ENCODE measurements around the gene OR2F1.

The OR2F1 gene
- total RNA-seq, result 0 to 0.09 (median 0) reads per million in 4 experiments

DNA sequence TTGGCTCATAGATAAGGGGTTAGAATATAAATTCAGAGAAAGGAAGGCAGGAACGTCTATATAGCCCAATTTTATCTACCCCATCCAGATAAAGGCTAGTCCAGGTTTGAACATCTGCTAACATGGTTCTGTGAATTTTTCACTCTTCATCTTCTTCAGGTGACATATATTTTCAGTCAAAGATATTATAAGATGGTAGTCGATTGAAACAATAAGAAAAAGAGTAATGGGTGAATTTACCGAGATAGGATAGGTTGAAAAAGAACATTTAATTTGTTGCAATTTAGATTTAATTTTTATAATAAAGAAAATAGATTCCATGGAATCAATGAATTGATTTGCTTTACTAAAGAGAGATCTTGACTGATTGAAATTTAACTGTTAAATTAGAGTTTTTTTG, at the start of gene OR2F1:
Gene OR2F1, plus strand, starts transcription at position 301 of the 400 bp plus-strand sequence. CDS start 5,127 bp downstream, outside the sequence.
- DNase-seq, result no peak

GRCh38 chr7:143905509-143905908, 49.1 kb upstream of the OR2F1 start:
- DNase-seq, result no peak

DNA sequence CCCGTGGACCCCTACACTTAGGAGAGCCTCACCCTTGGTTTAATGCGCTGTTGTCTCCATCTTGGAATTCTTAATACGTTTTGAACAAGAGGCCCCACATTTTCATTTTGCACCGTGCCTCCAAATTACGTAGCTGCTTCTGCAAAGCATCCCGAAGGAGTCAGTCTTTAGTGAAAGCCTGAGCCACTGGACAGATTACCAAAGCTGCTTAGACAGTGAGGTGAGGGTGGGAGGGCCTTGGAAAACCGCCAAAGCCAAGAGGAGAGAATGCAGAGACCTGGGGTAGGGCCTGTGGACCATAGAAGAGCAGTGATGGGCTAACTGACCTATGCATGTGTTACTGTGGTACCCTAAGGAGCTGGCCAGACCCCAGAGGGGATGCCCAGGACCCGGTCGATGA, 48.5 kb upstream of the OR2F1 start:
- no peak for DNase-seq

- no peak for DNase-seq
These were observed 47.7 kb upstream of the OR2F1 start for GRCh38 chr7:143906895-143907294.

GRCh38 chr7:143908120-143908519, 46.5 kb upstream of the OR2F1 start:
- no peak for DNase-seq

DNA sequence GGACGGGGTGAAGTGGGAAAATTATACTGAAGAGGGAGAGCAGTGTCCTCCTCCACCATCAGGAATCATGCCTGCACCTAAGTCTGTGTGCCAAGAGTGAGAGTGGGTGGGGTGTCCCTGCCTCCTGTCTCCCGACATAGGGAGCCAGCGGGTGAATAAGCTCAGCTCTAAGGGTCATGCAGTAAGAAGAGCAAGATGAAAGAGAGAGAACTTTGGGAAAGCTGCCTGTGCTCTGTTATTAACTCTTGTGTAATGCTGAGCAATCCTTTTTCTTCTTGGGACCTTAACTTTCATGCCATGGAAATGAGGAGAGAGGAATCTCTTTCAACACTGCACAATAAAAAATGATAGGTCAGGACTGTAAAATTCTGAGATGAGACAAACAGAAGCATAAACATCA, 44.8 kb upstream of the OR2F1 start:
- DNase-seq, result no peak

GRCh38 chr7:143910473-143911248, 44.0 kb upstream of the OR2F1 start:
- no peak for DNase-seq

DNA sequence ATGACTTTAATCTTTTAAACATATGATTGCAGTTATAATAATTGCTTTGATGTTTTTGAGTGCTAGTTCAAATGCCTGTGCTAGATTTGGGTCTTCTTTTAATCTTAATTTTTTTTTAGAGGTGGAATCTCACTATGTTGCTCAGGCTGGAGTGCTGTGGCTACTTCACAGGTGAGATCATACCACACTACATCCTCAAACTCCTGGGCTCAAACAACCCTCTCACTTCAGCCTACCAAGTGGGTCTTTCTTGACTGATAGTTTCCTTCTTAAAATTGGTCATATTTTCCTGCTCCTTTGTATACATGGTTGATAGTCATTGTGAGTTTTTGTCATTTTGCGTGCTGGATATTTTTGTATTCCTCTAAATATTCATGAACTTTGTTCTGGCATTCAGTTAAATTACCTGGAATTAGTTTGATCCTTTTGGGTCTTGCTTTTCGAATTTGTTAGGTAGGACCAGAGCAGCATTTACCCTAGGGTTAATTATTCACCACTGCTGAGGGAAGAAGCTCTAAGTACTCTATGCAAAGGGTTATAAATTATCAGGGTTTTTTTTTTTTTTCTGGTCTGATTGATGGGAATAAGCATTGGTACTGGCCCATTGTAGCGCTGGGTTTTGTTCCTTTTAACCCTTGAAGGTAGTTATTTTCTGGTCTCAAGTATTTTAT, 40.6 kb upstream of the OR2F1 start:
- DNase-seq, result no peak

DNA sequence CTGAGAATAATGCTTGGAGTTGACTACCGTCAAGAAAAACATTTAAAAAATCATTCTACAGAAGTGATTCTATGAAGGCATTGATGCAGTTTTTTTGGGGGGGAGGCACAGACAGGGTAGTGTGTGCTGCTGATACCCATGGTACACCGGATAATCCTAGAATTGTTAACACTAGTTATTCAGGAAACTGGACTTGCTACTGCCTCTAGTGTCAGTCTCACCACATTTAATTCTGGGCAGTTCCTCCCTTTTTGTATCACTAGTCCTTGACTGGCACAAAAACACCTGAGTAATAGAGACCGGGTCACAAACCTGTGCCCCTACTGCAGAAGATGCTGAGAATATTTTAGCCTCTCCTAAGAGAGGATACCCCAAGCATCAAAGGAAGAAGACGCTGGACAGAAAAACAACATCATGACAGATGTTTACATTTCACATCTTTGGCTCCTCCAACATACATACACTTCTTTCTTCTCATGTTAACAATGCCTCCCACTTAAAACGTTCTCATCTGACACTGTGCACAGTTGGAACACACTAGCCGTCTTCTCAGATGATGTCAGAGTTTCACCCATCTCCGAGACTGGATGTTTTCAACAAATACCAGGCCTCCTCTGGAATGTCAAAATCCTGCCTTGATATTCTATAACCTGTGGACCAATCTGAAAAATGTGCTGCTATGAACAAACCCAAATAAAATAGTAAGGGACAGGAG, 39.5 kb upstream of the OR2F1 start:
- DNase-seq, result no peak

DNA sequence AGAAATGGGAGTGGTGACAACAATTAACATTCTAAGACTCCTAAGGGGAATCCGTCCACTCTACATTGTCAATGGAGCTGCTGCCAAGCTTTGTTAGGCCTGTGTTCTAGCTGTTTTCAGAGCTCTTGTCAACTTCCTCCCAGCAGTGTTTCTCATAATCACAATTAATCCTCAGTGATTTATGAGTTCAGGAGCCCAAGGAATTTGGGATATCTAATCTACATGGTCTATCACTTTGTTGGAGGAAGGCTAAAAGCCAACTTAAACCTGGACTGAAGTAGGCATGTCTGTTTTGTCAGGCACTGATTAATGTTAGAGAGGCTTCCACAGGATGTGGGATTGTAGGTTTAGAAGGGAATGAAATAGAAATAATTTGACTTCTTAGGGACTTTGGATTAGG, 29.8 kb upstream of the OR2F1 start:
- DNase-seq, result no peak

- no peak for DNase-seq
These were observed 25.3 kb upstream of the OR2F1 start for GRCh38 chr7:143929224-143929920.

DNA sequence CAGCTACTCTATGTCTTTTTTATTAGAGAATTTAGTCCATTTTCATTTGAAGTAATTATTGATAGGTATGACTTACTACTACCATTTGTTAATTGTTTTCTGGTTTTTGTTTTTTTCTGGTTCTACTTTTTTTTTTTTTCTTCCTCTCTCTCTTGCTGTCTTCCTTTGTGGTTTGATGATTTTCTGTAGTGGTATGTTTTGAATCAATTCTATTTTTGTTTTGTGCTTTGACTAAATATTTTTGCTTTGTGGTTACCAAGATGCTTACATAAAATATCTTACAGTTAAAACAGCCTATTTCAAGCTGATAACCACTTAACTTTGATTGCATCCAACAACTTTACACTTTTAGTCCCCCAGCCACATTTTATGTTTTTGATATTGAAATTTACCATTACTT, 22.9 kb upstream of the OR2F1 start:
- DNase-seq, result no peak

DNA sequence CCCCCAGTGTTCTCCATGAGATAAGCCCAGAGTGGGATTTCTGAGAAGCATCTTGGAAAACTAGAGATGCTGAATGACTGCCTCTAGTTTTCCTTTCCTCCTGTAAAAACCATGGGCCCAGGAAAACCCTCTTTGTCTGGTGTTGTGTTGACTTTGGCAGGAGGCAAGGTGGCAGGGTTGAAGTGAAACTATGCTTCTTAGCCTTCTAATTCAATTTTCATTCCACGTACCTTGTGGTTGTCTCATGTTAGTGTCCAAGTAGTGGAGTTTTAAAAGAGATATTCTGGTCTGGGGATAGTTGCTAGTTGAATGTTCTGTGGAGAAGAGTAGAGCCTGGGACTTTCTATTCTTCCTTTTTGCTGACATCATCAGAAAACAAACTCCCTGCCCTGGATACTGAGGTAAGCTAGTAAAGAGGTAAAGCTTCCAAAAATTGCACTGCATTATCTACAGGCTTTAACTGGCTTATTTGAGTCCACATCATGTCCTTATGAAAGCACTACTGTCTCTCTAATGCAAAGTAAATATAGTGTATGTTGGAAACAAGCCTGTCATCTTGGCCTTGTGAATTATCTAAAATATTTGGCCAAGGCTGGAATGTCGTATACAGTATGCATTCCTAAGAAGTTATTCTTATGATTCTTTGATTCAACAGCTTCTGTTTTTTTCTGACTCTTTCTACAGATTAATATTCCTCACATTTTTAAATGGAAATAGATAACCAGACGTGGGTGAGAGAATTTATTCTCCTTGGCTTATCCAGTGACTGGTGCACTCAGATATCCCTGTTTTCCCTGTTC, 19.9 kb upstream of the OR2F1 start, which contains the start of gene OR2F2:
Gene OR2F2, plus strand, starts transcription at position 708 of the 800 bp plus-strand sequence. Its CDS starts 0 bp downstream, at position 708.
- no peak for DNase-seq

DNA sequence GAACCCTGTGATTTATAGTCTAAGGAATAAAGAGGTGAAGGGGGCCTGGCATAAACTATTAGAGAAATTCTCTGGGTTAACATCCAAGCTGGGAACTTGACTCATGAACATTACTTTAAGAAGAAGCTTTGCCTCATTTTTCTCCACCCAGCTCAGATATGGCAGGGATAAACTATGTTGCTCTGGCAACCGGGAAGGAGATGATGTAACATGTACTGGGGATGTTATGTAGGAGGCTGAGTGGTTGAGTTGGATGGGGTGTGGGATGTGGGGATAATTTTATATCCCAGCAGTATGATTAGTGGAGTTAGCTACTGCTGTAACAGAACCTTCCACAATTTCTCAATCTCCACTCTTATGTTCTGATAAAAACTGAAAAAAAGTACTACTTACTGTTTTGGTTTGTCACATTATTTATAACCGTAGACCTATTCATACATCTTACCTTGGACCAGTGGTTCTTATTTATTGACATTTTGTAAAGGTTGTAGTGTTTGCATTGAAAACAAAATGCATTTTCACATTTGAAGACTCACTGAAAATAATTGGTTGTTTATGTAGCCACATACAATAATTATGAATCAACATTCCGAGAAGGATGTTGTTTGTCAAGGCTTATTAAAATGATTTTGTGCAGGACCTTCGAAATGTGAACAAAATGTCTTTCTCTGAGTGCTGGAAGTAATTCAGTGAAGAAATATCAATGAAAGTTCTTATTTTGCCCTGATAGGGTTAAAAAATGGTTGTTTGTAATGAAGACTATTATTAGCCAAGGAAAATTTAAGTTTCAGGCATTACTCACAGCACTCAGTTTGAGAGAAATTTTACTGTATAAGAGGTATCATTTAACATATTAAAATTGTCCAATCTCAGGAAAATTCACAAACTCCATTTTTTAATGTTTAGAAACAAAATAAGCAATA, 18.3 kb upstream of the OR2F1 start:
- DNase-seq, result no peak

- no peak for DNase-seq
These were observed 16.0 kb upstream of the OR2F1 start for GRCh38 chr7:143938379-143939243.

DNA sequence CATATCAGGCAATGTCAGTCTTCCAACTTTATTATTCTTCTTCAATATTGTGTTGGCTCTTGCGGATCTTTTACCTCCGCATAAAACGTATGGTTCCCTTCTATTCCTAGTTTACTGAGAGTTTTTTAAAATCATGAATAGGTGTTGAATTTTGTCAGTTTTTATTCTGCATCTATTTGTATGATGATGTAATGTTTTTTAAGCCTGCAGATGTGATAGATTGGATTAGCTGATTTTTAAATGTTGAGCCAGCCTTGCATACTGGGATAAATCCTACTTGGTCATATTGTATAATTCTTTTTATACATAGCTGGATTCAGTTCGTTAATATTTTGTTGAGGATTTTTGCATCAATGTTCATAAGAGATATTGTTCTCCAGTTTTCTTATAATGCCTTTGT, 9.2 kb upstream of the OR2F1 start:
- DNase-seq, result no peak

GRCh38 chr7:143947111-143947510, 7.5 kb upstream of the OR2F1 start:
- DNase-seq, result no peak

DNA sequence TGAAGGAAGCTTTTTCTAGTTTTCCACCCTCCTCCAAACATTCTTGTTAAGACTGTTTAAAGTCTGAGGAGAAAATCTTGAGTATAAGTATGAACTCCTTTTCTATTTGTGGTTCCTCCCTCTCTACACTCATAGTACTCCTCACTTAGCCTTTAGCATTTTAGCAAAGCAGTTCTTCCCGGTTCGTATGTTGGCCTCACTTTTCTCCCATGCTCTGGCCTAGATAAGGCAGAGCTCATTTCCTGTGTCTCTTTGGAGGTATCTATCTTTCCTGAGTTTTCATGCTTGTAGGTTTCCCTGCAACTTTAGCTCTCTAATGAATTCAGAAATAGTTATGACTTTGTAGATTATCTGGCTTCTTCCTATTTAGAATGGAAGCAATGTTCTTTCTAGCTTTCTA, 5.9 kb upstream of the OR2F1 start:
- DNase-seq, result no peak

GRCh38 chr7:143953421-143953820, 1.2 kb upstream of the OR2F1 start:
- DNase-seq, result no peak

- DNase-seq, result no peak
These were observed 509 bp upstream of the OR2F1 start for GRCh38 chr7:143954135-143954534.

Data from effector CD8-positive, alpha-beta T cell (primary cell).